GM19239 (cell line): ENCODE results near the gene MOB4.
"Not testable (repeated sequence)": the region's sequence is repeated elsewhere in the genome, so short reads cannot be mapped to it uniquely, and the experiment has no call there.

ENCODE experiments used
- DNase-seq: peaks from one replicate; pipeline ENCODE4 v3.0.0; 2011; ENCODE audit warnings: low spot score; ENCODE audit not compliant: insufficient read length
- FAIRE-seq: peaks from 2 replicates; lab custom pipeline; 2011; peaks lifted over from hg19 to GRCh38; lab: Jason Lieb, UNC

The MOB4 gene

GRCh38 chr2:197506658-197507057 lies 9.2 kb upstream of the MOB4 start:
- no peak for DNase-seq
- no peak for FAIRE-seq

- FAIRE-seq (no peak), DNase-seq (no peak)
These were observed 2.0 kb upstream of the MOB4 start for GRCh38 chr2:197513915-197514314.

- FAIRE-seq (no peak), DNase-seq (no peak)
These were observed 1.1 kb upstream of the MOB4 start for GRCh38 chr2:197514754-197515153.

- no peak for DNase-seq
- no peak for FAIRE-seq
These were observed 539 bp upstream of the MOB4 start for GRCh38 chr2:197515315-197515738.

GRCh38 chr2:197516393-197516761 lies 511 bp downstream of the MOB4 start:
- peak; percentile 80 for FAIRE-seq
- no peak for DNase-seq

GRCh38 chr2:197517150-197517549 lies 1.3 kb downstream of the MOB4 start:
- DNase-seq (no peak), FAIRE-seq (no peak)

GRCh38 chr2:197538412-197538811 lies 22.5 kb downstream of the MOB4 start:
- no peak for DNase-seq
- no peak for FAIRE-seq

- FAIRE-seq (no peak), DNase-seq (no peak)
These were observed 23.9 kb downstream of the MOB4 start for GRCh38 chr2:197539734-197540133.

- no peak for DNase-seq
- peak; percentile 55 for FAIRE-seq
These were observed 27.3 kb downstream of the MOB4 start for GRCh38 chr2:197543206-197543605.

- FAIRE-seq (no peak), DNase-seq (no peak)
These were observed 31.5 kb downstream of the MOB4 start for GRCh38 chr2:197547163-197547900.

- FAIRE-seq, result no peak
These were observed 32.7 kb downstream of the MOB4 start for GRCh38 chr2:197548582-197548981.

GRCh38 chr2:197551260-197551659 lies 35.4 kb downstream of the MOB4 start:
- DNase-seq, FAIRE-seq: not testable (repeated sequence)

More at GRCh38 chr2:197548582-197548981, 32.7 kb downstream of the MOB4 start:
- DNase-seq, result no peak

GRCh38 chr2:197555467-197555866 lies 39.6 kb downstream of the MOB4 start:
- DNase-seq, result no peak
- FAIRE-seq, result no peak

- DNase-seq (no peak), FAIRE-seq (no peak)
These were observed 40.6 kb downstream of the MOB4 start for GRCh38 chr2:197556456-197556855.

GRCh38 chr2:197558393-197558792 lies 42.5 kb downstream of the MOB4 start:
- FAIRE-seq (no peak), DNase-seq (no peak)

GRCh38 chr2:197559681-197560080 lies 43.8 kb downstream of the MOB4 start:
- DNase-seq (no peak), FAIRE-seq (no peak)

GRCh38 chr2:197560146-197560665 lies 44.3 kb downstream of the MOB4 start:
- no peak for FAIRE-seq
- no peak for DNase-seq

- no peak for DNase-seq
- FAIRE-seq, result no peak
These were observed 55.9 kb downstream of the MOB4 start for GRCh38 chr2:197571627-197572271.

GRCh38 chr2:197573608-197574007 lies 57.7 kb downstream of the MOB4 start:
- DNase-seq, result no peak
- FAIRE-seq, result no peak

- FAIRE-seq (no peak), DNase-seq (no peak)
These were observed 60.1 kb downstream of the MOB4 start for GRCh38 chr2:197575987-197576386.

- FAIRE-seq (no peak), DNase-seq (no peak)
These were observed 60.8 kb downstream of the MOB4 start for GRCh38 chr2:197576631-197577030.

GRCh38 chr2:197577446-197577845 lies 61.6 kb downstream of the MOB4 start:
- no peak for DNase-seq
- FAIRE-seq, result no peak
